ENCODE results near the gene SPATA31D1.

Gene SPATA31D1

DNA sequence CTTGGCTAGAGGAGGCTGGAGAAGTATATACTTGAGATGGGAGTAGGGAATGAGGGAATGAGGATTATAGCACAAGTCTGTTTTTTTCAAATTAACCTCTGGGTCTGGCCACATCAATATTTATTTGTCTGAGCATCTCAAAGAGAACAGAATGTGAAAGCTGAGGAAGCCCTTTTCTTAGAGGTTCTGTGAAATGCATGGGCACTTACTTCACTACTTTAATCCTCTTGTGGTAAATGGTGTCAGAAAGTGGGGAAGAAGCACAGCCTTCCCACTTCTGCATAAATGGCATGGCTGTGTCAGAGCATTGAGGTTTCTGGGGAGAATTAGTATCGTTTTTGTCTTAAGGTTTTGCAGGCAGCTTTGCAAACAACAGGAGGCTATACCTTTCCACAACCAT is 48.6 kb downstream of the SPATA31D1 start:
- TF ChIP-seq EZH2phosphoT487 (conservative IDR thresholded peaks at IDR 0.05; ENCODE audit: low read length): no peak
- TF ChIP-seq, protein P1, sequence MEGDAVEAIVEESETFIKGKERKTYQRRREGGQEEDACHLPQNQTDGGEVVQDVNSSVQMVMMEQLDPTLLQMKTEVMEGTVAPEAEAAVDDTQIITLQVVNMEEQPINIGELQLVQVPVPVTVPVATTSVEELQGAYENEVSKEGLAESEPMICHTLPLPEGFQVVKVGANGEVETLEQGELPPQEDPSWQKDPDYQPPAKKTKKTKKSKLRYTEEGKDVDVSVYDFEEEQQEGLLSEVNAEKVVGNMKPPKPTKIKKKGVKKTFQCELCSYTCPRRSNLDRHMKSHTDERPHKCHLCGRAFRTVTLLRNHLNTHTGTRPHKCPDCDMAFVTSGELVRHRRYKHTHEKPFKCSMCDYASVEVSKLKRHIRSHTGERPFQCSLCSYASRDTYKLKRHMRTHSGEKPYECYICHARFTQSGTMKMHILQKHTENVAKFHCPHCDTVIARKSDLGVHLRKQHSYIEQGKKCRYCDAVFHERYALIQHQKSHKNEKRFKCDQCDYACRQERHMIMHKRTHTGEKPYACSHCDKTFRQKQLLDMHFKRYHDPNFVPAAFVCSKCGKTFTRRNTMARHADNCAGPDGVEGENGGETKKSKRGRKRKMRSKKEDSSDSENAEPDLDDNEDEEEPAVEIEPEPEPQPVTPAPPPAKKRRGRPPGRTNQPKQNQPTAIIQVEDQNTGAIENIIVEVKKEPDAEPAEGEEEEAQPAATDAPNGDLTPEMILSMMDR (IDR thresholded peaks at IDR 0.05; ENCODE audit: insufficient read depth, low read length, poor library complexity, severe bottlenecking): no peak
- H3K27ac ChIP-seq (ENCODE audit: low read depth, low read length): no peak overlapping the region

DNA sequence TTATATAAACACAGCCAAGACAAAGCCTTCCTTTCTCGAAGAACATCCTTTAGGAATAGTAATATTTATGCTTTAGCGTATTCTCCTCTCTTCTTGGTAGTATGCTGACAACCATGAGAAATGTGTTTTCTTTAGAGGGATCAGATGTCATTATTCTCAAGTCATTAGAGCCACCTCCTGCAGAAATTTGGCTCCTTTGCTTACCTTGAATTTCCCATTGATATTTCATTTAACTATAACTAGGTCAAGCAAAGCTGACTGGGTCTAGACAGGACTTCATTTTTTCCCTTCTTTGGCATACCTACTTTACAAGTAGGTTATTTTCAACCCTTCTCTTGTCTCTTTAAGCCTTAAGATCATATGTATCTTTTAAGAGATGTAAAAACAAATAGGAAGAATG is 50.3 kb downstream of the SPATA31D1 start:
- H3K79me2 ChIP-seq (ENCODE audit: insufficient read depth, low read length): no peaks in the 10 kb centered on the region
- no peak overlapping the region for H3K27ac ChIP-seq (ENCODE audit: low read depth, low read length)
- TF ChIP-seq EZH2phosphoT487 (conservative IDR thresholded peaks at IDR 0.05; ENCODE audit: low read length): no peak
- TF ChIP-seq, protein P1 (IDR thresholded peaks at IDR 0.05; ENCODE audit: insufficient read depth, low read length, poor library complexity, severe bottlenecking): no peak
- no peaks in the 10 kb centered on the region for H3K27me3 ChIP-seq (ENCODE audit: low read length)
- no peak overlapping the region for H3K4me2 ChIP-seq (ENCODE audit: low read depth, low read length, poor library complexity, severe bottlenecking)
- no peaks in the 10 kb centered on the region for H4K20me1 ChIP-seq (ENCODE audit: low read depth, low read length)
- H3K36me3 ChIP-seq (ENCODE audit: low read length): no peaks in the 10 kb centered on the region
- H3K9me2 ChIP-seq (replicated peaks; ENCODE audit: insufficient read depth, low read length): no peaks in the 10 kb centered on the region
- H3K9ac ChIP-seq (ENCODE audit: low read length): no peak overlapping the region
- no peaks in the 10 kb centered on the region for H3K9me3 ChIP-seq (ENCODE audit: insufficient read depth, low read length)
- no peak overlapping the region for H2AFZ ChIP-seq (ENCODE audit: low read depth, low read length, severe bottlenecking)
- H3F3A ChIP-seq (ENCODE audit: insufficient read depth): no peaks in the 10 kb centered on the region
- H3K4me3 ChIP-seq (ENCODE audit: insufficient read depth, low read length, poor library complexity, severe bottlenecking): no peak overlapping the region

More for the DNA sequence above, 48.6 kb downstream of the SPATA31D1 start:
- no peak overlapping the region for H3K9ac ChIP-seq (ENCODE audit: low read length)
- no peaks in the 10 kb centered on the region for H4K20me1 ChIP-seq (ENCODE audit: low read depth, low read length)
- H3K9me2 ChIP-seq (replicated peaks; ENCODE audit: insufficient read depth, low read length): no peaks in the 10 kb centered on the region
- no peak overlapping the region for H2AFZ ChIP-seq (ENCODE audit: low read depth, low read length, severe bottlenecking)
- H3K4me3 ChIP-seq (ENCODE audit: insufficient read depth, low read length, poor library complexity, severe bottlenecking): no peak overlapping the region
- no peaks in the 10 kb centered on the region for H3K79me2 ChIP-seq (ENCODE audit: insufficient read depth, low read length)
- H3K36me3 ChIP-seq (ENCODE audit: low read length): no peaks in the 10 kb centered on the region
- H3K27me3 ChIP-seq (ENCODE audit: low read length): no peaks in the 10 kb centered on the region
- no peak overlapping the region for H3K4me2 ChIP-seq (ENCODE audit: low read depth, low read length, poor library complexity, severe bottlenecking)
- no peaks in the 10 kb centered on the region for H3K9me3 ChIP-seq (ENCODE audit: insufficient read depth, low read length)
- H3F3A ChIP-seq (ENCODE audit: insufficient read depth): no peaks in the 10 kb centered on the region
